GM19240 (cell line): ENCODE results near the gene CYSTM1.

Experiments
- DNase-seq: peaks from one replicate; pipeline ENCODE4 v3.0.0; 2011; ENCODE audit warnings: low spot score; ENCODE audit not compliant: insufficient read length

CYSTM1 gene

DNA sequence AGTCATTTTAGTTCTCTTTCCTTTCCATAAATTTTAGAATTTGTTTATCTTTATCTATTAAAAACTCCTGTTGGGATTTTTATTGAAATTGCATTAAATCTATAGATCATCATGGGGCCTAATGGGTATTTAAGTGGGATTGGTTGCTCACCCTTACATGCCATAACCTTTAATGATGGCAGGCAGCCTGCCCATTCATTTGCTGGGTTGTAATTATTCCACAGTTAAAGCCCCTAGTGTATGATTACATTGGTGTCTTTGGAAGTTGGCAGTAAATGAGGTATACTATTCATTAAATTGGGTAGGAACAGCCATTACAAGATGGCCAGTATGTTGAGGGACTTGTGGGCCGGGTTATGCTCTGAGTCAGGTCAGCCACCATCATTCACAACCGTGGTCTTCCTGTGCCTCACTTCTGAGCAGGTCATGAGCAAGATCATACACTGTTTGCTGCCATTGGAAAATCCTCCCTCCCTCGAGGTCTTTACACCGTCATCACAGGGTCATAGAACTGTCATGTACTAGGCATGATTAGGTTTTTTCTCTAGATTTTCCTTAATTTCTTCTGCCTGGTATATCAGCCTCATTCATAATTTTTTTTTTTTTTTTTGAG, 59.5 kb downstream of the CYSTM1 start:
- no peak for DNase-seq

DNA sequence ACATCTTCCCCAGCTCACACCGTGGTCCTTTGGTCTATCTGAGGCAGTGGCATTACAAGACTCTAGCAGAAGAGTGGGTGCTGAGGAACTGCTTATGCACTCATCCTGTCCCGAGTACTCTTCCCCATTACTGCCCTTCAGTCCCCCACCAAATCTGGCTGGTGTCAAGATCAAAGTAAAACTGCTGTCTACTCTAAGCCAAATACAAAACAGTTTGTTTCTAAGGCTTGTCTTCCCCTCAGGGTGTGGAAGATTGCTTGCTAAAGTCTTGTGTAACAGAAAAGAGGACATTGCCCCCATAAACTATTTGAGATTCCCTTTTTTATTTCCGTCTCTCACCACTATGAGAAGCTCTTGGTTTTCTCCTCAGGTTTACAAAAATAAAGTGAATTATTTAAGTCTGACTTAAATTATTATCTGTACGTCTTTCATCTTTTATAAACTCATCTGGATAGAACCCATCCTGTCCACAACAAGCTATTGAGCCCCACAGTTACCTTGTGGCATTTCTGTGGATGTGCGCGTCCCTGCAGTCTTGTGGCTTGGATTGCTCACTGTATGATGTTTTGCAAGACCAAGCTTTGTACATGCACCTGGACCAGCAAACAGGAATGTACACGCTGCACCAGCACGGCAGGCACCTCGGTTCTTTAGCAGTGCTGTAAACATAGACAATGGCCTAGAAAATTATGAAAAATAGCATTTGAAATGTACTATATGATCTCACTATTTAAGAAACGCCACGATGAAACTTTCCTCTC, 61.0 kb downstream of the CYSTM1 start:
- DNase-seq = no peak

DNA sequence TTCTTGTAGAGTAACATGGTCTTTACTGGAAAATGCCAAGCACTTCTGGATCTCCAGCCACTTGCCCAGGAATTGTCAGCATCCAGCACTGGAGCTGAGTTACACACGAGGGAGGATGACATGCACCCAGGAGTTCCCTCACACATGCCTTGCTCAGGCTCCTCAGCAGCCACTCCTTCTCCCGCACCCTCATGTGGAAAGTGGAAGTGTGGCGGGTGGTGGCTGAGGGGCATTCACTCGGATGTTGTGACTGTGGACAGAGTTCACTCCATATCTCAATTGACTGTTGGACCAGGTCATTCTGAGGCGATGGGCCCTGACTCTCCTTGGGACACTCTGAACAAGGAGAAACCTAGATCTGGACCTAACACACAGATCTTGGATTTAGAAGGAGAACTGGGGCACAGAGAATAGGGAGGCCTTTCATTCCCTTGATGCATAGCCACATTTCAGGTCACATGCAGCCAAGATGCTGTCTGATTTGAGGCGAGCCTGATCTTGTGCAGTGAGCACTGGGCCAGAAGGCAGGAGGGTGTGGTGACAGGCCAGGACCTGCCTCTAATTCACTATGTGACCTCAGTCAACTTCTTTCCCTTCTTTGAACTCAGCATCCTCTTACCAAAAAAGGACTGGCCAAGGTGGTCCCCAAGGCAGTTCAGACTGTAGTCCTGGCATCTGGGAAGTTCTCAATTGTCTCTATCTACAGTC, 62.1 kb downstream of the CYSTM1 start:
- DNase-seq = no peak

DNA sequence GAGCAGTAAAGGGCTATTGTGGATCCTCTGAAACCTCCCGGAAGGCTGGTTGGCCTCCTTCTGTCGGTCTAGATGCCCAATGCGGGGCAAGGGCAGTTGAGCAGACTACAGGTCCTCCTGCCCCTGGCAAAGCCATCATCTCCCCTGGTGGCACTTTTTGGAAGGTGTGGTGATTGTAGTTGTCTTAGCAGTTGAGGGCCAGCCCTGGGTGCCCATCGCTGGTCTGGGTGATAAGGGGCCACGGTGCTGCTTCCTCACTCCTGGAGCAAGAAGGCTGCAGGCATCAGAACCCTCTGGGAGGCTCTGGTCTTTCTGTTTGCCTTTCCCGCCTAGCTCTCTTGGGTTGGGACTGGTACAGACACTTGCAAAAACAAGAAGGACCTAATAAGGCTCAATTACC, 63.8 kb downstream of the CYSTM1 start:
- no peak for DNase-seq

DNA sequence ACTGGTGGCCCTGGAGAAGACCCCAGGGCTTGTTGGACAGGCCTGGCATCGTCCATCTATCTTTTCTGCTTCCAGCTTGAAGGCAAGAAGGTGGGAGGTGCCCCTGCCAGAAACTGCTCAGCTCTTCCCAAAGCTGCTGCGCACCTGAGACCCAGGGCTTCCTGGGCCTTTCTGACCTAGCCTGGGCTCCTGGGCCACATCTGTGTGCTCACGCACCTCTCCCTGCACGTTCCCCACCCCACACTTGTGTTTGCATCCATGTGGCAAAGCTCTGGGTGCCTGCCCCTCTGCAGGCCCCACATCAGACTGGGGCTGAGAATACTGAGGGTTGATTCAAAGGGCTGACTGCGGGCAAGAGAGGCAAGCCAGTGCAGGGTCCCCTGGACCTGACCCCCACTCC, 64.5 kb downstream of the CYSTM1 start:
- no peak for DNase-seq

DNA sequence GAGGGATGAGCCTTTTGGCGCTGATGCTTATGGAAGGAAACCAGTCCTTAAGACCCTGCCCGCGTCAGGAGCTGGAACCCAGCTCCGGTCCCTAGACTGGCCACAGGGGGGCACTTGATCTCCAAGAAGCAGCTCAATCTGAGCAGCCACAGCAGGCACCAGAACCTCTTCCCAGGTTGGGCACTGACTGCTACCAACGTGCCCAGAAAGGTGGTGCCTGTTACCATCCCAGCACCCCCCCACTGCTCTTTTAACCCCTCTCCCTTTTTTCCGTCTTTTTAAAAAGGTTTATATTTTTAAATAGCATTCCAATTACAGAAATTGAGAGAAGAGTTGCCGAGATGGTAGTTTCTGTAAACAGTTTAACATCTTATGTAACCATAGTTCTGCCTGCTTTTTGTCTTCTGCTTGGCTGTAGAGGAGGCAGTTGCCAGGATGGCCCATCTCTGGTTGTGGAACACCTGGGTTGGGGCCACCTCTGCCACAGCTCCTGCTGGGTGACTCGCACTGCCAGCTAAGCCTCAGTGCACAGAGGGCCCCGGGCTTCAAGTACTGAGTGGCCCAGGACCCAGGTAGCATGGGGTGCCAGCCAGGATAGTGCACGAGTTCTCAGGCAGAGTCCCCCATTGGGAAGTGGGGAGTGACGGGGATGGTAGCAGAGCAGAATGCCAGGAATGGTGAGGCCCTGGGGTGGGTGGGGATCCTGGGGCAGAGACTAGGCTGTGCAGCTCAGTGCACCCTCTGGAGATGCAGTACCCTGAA, 65.1 kb downstream of the CYSTM1 start:
- peak; percentile 35 for DNase-seq

DNA sequence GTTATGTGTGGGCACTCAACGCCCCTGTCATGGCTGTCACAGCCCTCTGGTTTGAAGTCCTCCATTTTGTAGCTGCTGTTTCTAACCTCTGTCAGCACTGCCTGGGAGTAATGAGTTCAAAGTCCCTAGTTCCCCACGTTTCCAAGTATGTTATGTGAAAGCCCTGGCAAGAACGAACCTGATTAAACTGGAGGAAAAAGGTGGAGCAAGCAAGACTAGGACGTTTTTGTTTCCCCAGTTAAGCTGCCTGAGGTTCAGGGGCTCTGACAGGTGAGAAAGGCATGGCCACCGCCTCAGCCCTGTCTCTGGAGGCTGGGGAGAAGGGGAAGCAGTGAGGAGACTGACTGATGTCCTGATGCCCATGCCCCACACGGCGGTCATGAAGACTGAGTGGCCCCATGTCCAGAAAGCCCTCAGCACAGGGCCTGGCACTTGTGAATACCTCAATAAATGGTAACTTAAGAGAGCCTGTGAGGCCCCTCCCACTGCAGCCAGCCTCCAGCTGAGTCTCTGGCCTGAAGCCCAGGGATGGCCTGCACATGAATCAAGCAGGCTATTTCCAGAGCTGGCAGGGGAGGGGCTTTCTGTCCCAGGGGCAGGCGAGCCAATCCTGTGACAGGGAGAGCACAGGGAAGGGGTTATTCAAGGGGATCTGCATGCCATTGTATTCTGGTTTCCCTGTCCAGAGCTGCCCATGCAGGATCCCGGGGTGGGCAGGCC, 66.2 kb downstream of the CYSTM1 start:
- DNase-seq = no peak

DNA sequence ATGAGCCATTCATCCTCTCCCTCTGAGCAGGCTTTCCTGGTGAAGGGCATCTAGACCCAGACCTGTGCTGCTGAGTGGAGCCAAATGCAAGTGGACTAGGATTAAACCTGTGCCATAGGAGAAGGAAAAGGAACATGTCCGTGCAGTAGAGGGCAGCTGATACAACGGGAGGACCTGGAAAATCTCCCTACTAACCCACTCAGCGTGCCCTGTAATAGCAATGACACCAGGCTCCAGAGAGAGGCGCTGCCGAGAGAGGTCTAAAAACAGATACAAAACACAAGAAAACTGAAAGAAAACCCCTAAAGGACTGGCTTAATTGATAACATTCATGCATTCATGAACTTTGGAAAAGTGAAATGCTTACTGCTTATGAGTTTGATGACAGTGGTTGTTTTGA, 67.1 kb downstream of the CYSTM1 start:
- no peak for DNase-seq

DNA sequence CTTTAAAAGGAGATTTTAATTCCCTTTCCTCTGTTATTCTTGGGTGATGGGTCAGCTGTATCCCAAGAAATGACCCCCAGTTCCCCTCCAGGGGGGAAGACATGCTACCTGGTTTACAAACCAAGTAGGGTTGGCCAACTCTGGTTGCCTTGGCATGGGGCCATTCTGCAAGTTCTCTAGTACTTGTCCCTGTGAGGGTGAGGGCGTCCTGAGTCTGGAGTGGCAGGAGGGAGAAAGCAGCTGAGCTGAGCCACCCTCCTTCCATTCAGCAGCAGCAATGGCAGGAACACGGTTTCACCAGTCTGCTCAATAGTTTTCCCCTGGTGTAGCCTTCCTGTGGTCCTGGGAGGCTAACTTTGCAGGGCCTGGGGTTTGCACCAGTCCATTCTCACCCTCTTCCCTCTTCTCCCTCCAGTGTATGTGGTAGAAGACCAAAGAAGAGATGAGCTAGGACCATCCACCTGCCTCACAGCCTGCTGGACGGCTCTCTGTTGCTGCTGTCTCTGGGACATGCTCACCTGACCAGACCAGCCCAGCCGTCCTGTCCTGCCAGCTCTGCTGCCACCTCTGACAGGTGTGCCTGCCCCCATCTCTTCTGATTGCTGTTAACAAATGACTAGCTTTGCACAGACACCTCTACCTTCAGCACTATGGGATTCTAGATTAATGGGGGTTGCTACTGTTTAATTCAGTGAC, 68.0 kb downstream of the CYSTM1 start:
- DNase-seq = no peak

DNA sequence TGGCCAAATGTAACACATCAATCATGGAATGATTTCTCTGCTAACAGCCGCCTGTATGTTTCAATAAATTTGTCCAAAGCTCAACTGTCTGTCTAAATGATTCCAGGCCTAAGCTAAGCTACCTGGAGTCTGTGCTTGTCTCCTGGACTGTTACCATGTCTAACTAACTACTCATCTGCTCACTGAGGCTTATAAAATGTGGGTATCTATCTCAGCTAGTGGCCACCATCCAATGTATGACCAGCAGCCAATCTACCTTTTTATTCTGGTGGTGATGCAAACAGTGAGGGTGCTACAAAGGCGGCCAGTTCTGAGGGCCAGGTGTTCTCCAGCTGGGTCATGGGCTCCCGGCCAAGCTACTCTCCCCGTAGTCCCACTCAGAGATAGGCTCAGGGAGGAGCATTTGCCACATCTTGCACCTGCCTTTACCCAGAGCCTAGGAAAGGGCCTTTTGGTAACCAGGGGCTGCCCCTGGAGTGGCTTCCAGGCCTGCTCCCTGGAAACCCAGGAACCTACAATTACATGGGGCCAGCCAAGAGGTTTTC, 68.8 kb downstream of the CYSTM1 start:
- no peak for DNase-seq

DNA sequence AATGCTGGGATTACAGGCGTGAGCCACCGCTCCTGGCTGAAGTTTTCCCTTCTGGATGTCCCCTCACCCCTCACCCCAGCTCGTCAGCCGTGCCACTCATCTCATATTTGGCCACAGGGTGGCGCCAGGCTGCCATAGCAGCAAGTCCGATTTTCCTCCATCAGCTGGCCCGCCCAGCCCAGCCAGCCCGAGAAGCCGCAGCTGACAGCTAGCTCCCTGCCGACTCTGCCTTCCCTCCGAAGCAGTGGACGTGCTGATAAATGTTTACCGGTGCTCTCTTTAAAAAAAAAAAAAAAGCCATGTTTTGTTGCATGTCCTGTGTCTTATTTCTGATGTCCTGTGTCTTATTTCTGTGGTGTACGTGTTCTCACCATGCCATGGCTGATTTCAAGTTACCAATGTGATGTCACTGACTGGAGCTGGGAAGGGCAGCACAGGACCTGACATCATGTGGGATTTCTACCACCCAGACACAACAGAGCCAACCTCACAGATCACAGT, 69.6 kb downstream of the CYSTM1 start:
- peak; percentile 76 for DNase-seq

DNA sequence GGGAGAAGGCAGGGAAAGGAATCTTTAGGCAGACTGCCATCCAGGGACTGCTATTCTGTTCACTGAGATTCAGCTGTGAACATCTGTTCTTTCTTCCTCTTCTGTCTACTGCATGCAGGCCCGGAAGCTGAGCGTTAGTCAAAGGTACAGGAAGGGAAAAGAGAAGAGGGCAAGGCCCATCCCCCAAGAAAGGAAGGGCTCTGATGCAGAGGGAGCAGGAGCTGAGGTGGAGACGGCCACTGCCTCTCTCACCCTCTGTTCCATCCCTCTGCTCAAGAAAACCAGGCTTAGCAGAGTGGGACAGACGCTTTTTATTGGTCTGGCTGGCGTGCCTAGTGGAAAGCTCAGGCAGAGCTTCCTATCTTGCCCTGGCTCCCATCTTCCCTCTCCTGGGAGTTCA, 70.4 kb downstream of the CYSTM1 start:
- no peak for DNase-seq

DNA sequence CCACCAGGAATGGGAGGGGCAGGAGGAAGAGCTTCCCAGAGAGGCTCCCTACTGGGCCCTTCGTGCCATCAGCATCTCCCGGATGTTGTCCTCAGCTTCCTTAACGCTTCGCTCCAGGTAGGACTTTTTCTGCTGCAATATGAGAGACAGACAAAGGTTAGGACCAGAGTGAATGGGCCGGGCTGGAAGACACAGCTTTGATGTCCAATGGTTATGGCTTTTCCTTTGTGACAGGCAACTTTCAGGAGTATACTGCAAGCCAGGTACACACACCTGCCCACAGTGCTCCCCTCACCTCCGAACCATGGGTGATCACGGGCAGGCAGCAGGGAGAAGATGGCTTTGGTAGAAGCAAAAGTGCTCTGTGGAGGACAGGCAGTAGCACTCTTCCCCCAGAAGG, 70.9 kb downstream of the CYSTM1 start:
- no peak for DNase-seq

DNA sequence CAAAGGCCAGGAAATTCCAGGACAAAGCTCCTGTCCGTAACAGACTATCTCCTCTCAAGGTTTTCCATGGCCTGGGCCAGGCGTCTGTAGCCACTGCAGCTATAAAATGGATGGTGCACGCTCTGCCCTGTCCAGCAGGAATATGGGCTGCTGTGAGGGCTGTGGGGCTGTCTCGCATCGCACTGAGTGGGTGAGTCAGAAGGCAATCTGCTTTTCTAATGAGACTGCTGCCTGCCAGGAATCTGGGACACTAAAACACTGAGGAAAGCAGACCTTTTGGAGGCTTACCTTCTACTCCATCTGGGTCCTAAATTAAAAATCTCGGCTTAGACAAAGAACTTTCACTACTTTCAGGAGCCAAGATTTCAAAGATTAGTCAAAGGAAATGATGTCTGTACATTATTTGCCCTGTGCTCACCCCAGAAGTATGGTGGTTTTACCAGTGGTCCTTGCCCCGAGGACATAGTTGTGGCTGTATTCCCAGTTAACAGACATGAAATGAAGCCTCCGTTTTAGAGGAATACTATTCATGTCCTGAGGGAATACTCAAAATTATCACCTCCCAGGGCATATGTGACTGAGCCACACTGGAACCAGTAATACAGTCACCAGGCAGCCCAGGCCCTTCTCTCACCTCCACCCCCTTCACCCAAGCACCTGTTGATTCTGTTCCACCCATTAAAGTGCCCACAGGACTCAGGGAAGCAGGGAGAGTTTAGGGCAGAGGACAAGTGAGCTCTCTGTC, 71.6 kb downstream of the CYSTM1 start:
- no peak for DNase-seq

DNA sequence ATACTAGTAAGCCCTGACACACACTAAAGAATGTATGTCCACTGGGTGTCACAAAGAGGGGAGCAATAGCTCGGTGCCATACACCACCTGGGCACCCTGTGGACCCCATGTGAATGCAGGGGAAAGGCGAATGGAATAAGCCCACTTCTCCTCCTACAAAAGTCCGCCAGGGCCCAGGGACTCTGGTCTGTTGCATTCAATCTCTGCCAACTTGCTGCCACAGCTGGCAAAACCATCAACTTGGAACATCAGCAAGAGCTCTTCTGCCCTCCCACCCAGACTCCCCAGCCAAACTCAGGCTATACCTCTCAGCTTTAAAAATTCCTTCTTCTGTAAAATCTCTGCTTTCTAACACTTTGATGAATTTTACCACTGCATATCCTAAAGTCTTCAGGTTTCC, 73.4 kb downstream of the CYSTM1 start:
- no peak for DNase-seq

DNA sequence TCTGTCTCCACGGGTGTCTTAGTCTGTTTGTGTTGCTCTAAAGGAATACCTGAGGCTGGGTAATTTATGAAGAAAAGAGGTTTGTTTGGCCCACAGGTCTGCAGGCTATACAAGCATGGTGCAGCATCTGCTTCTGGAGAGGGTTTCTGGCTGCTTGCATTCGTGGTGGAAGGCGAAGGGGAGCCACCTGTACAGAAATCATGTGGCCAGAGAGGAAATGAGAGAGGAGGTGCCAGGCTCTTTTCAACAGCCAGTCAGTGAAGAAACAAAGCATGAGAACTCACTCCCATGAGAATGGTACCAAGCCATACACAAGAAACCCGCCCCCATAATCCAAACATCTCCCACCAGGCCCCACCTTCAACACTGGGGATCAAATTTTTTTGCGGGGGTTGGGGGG, 74.5 kb downstream of the CYSTM1 start:
- no peak for DNase-seq

DNA sequence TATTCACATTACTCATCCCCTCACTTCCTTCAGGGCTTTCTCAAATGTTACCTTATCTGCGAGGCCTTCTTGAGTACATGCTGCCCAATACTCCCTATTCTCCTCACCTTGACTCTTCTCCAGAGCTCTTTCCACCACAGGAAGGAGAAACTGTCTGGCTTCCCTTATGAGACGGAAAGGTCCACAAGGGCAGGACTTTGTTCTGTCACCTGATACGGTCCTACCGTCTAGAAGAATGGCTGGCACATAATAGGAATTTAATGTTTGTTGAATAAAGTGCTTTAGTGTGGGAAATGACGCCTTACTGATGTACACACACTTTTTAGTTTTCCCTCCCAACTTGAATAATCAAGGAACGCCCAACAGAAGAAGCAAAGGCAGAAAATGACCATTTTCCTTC, 75.4 kb downstream of the CYSTM1 start:
- no peak for DNase-seq

DNA sequence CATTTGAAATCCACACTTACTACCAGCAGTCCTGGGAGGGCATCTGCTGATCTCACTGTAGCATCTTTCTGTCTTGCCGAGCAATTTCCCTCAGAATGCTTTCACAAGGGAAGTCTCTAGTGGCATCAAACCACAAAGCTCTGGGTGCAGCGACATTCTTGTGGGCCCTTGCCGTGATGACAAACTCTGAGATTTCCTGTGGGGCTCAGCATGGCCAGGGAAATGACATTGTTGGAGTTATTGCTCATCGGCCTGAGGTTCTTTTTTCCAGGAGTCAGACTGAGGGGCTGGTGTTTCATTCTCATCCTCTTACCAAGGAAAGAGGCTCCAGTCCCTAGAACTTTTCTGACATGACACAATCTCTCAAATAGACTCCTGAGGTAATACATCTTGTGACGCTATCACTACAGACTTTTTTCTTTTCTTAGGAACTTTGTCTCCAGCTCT, 76.6 kb downstream of the CYSTM1 start:
- DNase-seq = no peak

DNA sequence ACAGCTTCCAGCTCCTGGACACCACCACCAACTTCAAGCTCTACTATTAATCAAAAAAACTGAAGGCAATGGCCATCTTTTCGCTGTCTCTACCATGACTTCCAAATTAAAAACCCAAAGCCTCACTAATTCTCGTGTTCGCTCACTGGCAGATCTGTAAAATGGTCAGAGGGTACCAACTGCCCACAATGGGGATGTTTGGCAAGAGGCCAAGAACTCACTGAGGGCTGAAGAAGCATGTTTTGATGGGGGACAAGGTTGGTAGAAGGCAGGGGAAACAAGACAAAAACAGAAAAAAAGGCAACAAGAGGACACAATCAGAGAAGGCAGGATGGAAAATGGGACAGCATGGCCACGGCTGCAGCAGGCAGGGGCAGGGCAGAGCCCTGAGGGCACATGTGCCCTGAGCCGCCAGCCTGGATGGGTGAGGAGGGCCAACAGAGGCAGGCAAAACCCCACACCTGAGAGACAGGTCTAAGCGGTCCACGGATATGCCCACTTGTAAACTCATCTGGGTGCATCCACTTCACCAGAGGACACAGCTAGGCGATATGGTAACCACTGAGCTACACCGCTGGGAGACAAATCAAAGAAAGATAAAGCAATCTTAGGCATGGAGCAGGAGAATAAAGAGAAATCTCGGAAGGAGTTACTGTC, 77.6 kb downstream of the CYSTM1 start:
- no peak for DNase-seq
